Astrocyte of the spinal cord (primary cell): Measurements from ENCODE around the gene LHPP.

ENCODE experiments used
- DNase-seq: peaks from one replicate; pipeline ENCODE4 v3.0.0; 2011; ENCODE audit warnings: low read depth, low spot score
- H3K4me3 ChIP-seq: 2 replicates; pipeline ENCODE4 v1.5.1; 2011; ENCODE audit warnings: low read depth, mild to moderate bottlenecking, low read length, moderate library complexity
- in situ Hi-C: cut with HindIII; loops from 2 replicates; pipeline ENCODE4 v1.10.0; 2017; ENCODE audit warnings: low sequenced_read_pairs
- TF ChIP-seq, protein P1 (sequence below): IDR thresholded peaks from 2 replicates; pipeline ENCODE4 v1.5.1; 2012; ENCODE audit warnings: low read depth, mild to moderate bottlenecking, low read length, inconsistent platforms

Gene LHPP, protein sequence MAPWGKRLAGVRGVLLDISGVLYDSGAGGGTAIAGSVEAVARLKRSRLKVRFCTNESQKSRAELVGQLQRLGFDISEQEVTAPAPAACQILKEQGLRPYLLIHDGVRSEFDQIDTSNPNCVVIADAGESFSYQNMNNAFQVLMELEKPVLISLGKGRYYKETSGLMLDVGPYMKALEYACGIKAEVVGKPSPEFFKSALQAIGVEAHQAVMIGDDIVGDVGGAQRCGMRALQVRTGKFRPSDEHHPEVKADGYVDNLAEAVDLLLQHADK

DNA sequence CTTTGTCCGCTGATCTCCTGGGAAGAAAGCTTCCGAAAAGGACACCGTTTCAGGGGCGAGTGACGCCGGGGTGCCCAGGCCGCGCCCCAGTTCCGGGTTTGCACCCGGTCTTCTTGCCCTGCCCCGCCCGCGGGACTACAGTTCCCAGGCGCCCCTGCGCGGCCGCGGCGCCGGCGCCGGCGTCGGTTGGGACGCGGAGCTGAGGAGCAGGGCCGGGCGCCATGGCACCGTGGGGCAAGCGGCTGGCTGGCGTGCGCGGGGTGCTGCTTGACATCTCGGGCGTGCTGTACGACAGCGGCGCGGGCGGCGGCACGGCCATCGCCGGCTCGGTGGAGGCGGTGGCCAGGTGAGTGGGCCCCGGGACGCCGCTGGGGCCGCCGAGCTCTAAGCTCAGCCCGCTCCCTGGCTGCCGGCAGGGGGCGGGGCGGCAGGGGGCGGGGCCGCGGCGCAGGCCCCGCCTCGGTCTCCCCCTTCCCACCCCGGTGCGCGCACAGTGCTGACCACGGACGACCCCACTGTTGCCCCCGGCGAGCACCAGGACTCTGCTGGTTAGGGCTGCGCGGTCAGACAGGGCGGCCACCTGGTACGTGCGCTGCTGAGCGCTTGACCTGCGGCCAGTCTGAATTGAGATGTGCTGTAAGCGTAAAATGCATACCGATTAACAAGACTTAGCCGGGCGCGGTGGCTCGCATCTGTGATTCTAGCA is at the start of gene LHPP:
LHPP (plus strand) TSS at position 182 of the 706 bp plus-strand sequence; CDS start at position 222, 40 bp downstream.
- TF ChIP-seq, protein P1, sequence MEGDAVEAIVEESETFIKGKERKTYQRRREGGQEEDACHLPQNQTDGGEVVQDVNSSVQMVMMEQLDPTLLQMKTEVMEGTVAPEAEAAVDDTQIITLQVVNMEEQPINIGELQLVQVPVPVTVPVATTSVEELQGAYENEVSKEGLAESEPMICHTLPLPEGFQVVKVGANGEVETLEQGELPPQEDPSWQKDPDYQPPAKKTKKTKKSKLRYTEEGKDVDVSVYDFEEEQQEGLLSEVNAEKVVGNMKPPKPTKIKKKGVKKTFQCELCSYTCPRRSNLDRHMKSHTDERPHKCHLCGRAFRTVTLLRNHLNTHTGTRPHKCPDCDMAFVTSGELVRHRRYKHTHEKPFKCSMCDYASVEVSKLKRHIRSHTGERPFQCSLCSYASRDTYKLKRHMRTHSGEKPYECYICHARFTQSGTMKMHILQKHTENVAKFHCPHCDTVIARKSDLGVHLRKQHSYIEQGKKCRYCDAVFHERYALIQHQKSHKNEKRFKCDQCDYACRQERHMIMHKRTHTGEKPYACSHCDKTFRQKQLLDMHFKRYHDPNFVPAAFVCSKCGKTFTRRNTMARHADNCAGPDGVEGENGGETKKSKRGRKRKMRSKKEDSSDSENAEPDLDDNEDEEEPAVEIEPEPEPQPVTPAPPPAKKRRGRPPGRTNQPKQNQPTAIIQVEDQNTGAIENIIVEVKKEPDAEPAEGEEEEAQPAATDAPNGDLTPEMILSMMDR: peak; percentile 22
- in situ Hi-C loops: no loop called here
- H3K4me3 ChIP-seq: peak within 1 kb of the TSS; percentile 68
- peak; percentile 75 for DNase-seq

DNA sequence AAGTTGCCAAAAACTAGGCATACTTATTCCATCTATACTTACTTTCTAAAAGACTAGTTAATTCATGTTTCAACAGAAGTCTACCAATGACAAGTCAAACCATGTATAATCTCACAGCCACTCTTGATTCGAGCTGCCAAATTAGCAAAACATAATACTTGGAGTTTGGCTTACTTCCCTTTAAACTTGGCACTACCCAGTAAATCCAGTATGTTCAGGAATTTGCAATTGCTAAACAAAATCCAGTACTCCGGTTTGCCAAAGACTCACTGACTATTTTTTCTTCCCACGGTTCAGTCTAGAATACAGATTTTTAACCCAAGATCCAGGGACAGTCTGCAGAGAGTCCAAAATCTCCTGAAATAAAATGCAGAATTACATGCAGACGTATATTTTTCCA is 47.5 kb upstream of the LHPP start:
- peak; percentile 11 for DNase-seq
- TF ChIP-seq, protein P1: no peak
- in situ Hi-C loops: no loop called here
- no peak overlapping the region for H3K4me3 ChIP-seq

DNA sequence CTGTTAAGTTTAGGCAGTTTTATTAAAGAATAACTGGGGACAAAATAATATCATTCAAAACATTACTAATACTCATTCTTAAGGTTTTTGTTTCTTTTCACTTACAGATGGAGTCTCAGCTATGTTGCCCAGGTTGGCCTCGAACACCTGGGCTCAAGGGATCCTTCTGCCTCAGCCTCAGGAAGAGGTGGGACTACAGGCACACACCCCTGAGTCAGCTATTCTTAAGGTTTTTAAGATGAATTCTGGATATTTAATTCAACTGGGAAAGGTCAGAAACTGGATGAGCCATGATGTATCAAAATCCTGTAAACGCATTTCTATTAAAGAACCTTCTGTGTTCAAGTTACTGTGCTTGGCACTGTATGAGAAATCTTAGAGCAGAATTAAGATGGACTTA is 46.4 kb upstream of the LHPP start:
- no peak for DNase-seq
- H3K4me3 ChIP-seq: no peak overlapping the region
- in situ Hi-C loops: no loop called here
- TF ChIP-seq, protein P1: no peak

DNA sequence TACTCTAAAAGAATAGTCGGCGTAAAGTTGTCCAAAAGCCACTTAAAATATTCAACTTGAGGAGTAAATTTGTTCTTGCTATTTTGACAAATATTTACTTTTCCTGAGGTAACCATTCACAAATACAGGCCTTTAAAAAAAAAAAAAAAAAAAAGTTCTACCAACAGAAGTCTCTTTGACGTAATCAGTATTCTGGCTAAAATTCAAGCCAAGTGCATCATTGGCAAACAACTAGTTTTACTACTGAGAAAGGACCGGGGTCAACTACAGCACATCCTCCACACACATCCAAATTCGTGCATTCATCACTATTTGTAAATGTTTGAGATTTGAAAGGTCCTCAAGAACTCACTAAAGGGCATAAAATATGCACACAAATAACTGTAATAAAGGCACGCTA is 44.9 kb upstream of the LHPP start:
- DNase-seq: peak; percentile 48
- in situ Hi-C loops: no loop called here
- TF ChIP-seq, protein P1: no peak
- peak overlapping the region; percentile 70 for H3K4me3 ChIP-seq

DNA sequence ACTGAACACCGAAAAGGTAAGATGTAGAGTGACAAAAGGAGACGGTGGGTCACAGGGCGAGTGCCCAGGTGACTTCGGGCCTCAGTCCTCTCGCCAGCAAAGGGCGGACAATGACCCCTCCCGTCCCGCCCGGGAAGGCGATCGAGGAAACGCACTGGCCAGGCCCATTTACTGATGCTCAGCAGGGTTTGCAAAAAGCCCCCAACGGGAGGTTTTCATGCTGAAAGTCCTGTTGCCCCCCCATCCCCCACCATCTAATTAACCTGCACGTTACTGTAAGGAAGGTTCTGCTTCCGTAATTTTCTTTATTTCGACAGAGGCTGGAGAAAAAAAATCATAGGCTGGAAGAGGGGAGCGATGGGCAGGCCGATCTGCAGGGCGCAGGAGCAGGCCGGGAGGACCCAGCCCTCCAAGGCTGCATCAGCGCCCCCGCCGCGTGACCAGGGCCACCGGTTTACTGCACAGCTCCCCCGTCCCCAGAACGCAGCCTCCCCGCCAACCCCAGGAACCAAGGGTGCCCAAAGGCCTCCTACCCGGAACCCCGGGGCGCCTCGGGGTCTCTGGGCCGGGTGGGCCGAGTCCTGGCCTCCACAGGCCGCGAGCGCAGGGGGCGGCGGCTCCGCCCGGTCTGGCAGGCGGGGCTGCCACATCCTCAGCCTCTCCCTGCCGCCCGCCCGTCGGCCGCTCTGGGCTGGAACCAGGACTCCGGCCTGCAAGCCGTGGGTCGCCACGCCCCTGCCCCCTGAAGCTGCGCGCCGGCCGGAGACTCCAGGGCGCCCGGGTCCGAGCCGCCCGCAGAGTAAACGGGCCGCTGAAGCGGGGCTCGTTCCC is 43.5 kb upstream of the LHPP start:
- DNase-seq: peak; percentile 65
- peak overlapping the region; percentile 70 for H3K4me3 ChIP-seq
- in situ Hi-C loops: no loop called here
- TF ChIP-seq, protein P1: no peak

DNA sequence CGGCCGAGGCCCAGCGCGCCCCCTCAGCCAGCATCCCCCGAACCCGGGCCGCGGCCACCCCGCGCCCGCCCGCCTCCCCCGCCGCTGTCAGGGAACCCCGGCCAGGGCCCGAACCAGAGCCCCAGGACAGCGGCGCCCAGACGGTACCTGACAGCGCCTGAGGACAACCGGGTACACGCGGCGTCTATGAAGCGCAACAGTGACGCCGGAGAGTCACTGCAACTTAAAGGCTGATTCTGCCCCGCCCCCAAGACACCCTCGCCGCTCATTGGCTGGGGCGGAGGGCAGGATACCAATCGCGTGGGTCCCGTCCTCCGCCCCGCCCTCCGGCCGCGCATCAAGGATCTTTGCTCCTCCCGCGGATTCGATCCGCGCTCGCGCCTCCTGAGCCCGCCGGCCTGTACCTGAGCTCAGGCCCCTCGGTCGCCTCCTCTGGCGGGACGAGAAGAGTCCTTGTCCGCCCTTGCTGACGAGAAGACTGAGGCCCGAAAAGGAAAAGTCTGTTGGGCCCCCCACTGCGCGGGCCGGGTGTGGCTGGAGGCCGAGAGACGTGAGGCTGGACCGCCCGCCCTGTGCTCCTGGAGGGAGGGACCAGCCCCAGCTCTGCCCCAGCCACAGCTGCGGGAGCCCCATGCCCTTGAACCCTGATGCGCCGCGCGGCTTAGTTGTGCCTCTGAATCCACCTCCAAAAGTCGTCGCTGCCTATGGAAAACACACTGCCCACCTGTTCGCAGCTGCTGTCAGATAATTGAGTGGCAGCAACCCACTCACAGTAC is 42.7 kb upstream of the LHPP start, which contains the start of gene OAT:
OAT (minus strand) TSS at position 198 of the 776 bp plus-strand sequence. CDS start 6,752 bp downstream, outside the sequence.
- peak; percentile 97 for DNase-seq
- TF ChIP-seq, protein P1: peak; percentile 19
- peak within 1 kb of the TSS; percentile 70 for H3K4me3 ChIP-seq
- in situ Hi-C loops: no loop called here
